ENCODE measurements around the gene ELL2.
"Not testable (repeated sequence)": the region's sequence is repeated elsewhere in the genome, so short reads cannot be mapped to it uniquely, and the experiment has no call there.

ELL2 gene

DNA sequence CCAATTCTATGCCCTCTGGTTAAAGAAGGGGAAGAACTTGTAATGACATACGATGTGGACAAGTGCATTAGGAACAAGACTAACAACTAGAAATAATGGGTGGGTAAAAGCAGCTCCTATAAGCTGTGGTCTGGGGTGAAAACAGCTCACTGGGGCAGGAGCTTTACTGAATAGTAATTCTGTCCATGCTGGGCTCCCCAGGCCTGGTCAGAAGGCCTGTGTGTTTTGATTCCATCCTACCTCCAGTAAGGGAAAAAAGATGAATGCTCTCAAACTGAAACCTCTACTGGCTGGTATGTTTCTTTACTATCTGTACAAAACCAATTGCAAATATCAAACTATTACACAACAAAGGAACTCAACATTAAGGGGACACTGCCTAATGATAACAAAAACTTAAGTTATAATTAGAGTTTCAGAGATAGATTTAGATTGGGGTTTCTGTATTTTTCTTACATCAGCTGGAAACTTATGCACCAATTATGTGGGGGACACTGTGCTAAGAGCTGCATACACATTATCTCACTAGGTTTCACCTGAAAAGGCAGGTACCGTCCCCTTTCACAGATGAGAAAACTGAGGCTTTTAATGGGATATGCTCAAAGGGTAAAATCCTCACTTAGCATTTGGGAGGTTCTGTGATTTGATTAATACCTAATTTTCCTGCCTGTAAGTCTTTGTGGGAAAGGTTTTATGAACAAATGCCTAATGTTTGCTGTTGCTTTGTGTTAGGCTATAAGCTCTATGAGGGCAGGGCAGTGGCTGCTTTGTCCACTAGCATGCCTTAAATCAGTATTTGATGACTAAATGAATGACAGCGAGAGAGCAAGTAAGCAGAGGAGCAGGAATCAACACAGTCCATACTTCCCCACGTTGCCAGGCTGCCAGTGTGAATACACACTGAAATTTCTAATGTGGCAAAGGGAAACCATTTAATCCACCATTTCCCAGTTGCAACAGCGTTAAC is 53.6 kb downstream of the ELL2 start:
- no peak for DNase-seq (ENCODE audit: low spot score)

DNA sequence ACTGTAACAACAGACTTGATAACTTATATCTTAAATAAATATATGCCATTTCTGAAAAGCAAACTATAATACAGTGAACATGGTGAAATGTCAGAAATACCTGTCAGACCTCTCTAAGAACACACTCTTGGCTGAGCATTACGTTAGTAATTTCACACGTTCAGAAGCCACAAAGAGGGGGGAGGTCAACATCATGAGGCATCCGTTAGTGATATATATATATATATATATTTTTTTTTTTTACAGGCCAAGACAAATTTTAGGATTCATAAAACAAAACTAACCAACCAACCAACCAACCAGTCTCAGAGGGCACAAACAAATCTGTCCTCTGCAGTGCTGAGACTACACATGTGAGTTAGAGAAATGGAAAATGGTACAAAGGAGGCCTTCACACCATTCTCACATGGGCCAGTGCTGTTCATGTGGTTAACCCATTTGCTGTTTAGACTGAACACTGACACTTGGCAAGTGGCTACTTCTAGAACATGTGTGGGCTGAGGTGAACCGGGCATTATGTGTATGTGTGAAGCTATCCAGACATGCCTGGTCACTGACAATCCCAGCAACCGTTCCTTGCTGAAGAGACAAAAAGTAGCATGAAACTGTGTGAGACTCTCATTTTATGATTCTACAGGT is 54.5 kb downstream of the ELL2 start:
- DNase-seq (ENCODE audit: low spot score) = no peak

DNA sequence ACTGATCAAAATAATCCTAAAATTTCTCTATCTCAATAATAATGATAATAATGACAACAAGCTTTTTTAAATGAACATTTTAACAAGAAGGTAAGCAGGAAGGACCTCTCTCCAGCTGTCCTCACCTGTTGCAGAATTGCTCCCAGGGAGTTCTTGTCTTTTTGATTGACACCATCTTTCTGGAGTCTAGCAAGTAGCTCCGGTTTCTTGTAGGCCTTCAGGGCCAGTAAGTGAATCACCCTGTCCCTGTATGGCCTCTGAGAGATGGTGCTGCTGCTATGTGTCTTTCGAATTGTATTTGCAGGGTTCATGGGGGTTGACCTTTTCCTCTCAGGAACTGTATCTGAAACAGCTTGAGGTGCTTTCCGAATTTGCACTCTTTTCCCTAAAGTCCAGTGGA is 55.3 kb downstream of the ELL2 start:
- DNase-seq (ENCODE audit: low spot score) = not testable (repeated sequence)

DNA sequence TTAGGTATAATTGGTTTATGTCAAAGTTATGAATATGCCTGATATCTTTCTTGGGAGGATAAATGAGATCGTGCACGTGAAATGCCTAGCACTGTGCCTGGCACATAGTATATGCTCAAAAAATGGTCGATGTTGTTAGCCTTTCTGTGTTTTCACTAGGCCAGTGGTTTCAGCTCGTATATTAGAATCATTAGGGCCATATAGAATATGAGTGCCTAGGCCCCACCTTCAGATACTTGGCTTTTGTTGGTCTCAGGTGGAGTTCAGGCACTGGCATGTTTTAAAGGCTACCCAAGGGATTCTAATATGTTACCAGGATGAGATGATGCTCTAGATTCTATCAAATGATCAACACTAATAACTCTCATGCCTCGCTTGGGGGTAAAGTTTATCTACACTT is 56.8 kb downstream of the ELL2 start:
- DNase-seq (ENCODE audit: low spot score) = no peak

DNA sequence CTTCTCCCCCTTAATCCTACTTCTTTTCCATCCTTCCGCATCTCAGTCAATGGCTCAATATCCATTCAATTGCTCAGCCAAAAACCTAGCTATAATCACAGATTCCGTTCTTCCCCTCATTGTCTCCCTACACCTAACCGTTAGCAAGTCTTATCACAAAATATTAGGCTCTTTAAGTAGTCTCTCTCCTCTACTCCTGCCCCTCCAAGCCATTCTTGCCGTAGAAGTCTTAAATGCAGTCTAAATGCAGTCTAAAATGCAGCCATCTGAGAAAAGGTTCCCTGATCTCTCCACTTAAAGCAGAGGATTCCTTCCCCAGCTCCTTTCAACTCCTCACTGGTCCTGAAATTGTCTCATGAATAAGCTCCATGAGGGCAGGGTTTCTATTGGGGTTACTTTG is 57.8 kb downstream of the ELL2 start:
- no peak for DNase-seq (ENCODE audit: low spot score)

DNA sequence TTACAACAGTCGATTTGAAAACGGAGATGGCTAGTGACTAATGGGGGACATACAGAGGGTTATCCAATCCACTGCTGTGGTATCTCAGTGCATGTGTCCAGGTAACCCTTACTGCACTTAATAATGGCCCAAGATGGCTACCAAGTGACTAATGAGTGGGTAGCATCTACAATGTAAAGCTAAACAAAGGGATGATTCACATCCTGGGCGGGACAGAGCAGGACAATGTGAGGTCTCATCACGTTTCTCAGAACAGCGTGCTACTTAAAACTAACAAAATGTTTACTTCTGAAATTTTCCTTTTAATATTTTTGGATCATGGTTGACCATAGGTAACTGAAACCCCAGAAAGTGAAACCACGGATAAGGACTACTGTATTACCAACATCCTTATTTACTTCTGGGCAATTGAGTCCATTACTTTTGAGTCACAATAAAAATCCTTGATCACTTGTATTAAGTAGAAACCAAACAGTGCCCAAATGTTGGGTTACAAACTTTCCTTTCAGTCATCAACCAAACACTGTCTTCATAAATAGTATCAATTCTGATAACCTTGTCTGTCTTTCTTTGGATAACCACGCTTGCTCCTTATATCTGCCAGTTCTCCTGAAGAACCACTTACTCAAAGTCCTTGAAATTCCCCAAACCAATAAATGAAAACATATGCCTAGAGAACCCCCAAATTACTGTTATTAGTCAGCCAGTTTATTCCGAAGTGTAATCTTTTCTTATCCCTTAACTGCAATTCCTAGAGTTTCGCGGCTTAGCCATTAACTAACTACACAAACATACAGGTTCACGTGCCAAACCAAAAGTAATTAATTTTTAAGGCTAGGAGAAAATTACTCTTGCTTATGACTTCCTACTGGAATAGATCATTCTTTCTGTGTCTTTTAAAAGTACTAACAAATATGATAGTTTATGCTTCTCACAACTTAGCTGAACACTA is 59.7 kb downstream of the ELL2 start:
- no peak for DNase-seq (ENCODE audit: low spot score)

DNA sequence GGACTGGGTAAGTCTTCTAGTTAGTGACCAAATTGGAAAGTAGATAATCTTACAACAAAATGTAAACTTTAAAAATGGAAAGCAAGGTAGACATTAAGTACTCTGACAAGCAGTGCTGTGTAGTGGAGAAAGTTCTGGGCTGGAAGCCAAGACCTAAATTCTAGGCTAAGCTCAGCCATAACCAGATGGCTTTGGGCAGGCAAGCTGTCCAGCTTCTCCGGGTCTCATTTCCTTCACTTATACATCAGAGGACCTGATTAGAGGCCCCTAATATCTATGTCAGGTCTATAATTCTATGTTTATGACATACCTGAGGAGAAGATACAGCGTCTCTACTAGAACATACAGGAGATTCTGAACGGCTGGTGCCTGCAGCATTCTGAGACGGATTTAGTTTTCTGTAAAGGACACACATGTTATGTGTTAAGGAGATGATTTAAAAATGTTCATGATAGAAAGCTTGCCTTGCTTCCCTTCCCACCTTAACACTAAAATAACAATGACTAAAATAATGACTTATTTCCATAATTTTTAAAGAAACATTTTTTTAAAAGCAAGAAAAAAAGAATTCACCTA is 61.2 kb downstream of the ELL2 start:
- peak; percentile 59 for DNase-seq (ENCODE audit: low spot score)

DNA sequence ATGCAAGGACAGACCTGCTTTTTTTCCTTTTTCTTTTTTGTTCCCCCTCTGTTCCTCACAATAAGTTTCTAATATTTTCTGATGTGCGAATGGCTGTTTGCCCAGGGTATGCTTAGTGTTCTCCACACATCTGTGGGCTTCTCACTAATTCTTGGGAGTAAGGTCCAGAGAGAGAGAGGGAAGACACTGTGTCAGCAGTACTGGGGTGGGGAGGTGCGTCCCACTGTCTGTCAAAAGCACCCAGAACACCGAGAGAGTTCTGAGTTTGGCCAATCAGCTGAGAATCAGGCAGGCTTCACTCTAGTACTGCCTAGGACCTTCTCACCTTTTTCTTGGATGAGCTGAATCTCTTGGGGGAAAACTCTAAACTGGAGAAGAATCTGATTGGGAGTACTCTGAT is 61.8 kb downstream of the ELL2 start:
- DNase-seq (ENCODE audit: low spot score) = no peak

DNA sequence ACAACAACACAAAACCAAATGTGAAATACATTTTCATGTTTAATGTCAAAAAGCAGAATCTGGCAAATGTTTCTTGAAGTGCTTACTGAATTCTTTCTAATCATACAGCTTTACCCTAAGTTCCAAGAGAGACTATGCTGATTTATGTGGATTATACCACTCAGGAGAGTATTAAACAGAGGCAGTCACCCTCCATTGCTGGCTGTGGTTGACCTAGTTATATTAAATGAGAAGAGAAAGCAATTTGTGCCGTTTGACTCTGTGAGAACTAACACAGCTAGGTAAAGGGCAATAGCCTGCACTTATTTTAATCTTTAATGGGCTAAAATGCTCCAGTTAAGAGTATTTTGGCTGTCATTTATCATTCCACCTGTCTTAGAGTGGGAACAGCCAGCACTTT is 62.6 kb downstream of the ELL2 start:
- no peak for DNase-seq (ENCODE audit: low spot score)

DNA sequence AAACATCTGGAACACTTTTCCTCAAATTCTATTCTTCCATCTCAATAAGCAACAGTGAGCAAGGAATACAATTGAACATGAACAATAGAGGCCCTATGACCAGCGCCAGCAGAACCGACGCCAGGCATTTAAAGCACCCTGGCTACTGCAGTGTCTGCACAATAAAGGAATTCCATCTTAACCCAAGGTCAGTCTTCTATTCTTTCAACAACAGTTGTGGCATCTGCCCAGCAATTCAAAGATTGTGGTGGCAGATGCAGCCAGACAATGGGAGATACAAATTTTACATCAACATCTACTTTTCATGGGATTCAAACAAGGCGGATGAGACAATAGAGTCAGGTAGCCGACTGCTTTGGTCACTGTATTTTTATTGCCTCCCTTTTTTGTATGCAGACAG is 65.9 kb downstream of the ELL2 start:
- DNase-seq (ENCODE audit: low spot score) = no peak

DNA sequence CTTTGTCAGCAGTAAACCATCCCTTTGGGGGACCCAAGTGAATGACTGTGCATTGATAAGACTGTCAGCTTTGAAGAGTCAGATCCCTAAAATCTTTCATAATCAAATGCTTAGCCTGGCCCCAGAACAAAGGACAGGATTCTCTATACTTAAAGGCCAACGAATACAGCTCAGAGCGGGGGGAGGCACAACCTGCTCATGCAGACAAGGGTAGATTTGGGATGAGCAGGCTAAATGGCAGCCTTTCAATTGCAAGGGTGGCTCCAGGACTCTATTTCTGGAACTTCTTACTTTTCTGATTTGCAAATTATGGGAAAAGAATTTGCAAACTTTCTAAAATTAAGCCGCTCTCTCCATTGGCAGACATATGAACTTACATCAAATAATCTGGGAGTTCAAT is 66.4 kb downstream of the ELL2 start:
- DNase-seq (ENCODE audit: low spot score) = no peak

DNA sequence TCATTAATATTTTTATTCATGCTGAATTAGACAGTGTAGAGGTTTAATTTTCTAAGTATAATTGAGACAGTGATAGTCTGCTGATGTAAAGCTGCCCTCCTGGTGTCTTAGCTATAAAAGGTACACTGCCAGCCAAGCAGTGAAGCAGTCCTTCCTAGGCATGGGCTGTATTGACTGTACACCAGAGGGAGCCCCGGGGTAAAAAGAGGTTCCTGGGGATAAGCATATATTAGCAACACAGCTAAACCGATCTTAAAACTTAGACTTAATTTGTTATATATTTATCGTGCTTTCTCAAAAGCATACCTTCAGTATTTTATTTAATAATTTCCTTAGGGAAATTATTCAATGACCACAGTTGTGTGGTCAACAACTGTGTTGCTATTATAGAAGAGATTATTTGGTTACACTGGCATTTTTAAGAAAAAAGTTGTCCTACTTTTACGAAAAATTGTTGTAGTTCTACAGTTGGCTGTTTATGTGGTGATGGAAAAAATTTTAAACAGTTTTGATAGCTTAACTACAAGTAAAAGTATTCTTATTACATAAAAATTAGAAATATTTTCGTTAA is 68.8 kb downstream of the ELL2 start:
- peak; percentile 37 for DNase-seq (ENCODE audit: low spot score)

DNA sequence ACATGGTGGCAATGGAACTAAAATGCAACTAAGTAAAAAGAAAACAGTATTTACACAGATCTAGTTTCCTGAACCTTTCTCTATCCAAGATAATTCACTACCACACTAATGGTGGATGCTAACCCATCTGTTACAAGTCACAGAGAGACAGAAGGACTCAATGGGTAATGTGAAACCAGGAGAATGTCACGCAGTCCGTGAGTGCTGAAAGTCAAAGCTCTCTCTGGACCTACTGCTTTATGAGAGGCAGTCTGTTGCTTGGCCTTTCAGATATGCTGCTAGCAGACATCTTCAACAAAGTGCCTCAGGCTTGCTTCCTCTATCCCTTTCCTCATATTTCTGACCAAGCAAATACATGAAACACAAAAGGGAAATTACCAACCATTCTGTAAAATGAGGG is 70.2 kb downstream of the ELL2 start:
- no peak for DNase-seq (ENCODE audit: low spot score)

DNA sequence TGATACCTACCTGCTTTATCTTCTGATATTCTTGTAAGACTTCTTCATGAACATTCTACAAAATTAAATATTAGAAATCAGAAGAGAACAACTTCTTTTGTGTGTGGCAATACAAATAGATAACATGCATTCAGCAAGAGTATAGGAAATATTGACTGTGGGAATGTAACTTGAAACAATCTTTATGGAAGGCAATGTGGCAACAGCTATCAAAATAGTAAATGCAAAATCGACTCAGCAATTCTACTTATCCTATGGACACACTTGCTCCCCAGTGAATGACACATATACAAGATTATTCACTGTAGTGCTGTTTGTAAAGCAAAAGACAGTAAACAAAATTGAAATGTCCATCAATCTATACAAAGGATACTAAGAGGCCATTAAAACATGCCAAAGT is 72.6 kb downstream of the ELL2 start:
- no peak for DNase-seq (ENCODE audit: low spot score)

DNA sequence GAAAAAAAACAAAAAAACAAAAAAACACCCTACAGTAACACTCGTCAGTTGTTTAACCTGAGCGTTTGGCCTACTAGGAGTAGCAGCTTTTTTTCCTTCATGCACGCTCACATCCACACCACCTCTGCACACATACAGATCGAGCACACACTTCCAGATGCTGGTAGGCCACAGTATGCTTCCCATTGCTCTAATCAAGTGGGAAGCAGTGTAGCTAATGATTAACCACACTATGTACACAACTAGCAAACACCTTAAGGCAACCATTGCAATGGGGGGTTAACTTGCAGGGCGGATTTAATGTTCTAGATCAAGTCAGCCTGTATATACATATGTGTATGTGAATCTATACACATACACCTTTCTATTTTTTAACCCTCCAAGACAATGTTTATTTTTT is 73.7 kb downstream of the ELL2 start:
- DNase-seq (ENCODE audit: low spot score) = no peak

DNA sequence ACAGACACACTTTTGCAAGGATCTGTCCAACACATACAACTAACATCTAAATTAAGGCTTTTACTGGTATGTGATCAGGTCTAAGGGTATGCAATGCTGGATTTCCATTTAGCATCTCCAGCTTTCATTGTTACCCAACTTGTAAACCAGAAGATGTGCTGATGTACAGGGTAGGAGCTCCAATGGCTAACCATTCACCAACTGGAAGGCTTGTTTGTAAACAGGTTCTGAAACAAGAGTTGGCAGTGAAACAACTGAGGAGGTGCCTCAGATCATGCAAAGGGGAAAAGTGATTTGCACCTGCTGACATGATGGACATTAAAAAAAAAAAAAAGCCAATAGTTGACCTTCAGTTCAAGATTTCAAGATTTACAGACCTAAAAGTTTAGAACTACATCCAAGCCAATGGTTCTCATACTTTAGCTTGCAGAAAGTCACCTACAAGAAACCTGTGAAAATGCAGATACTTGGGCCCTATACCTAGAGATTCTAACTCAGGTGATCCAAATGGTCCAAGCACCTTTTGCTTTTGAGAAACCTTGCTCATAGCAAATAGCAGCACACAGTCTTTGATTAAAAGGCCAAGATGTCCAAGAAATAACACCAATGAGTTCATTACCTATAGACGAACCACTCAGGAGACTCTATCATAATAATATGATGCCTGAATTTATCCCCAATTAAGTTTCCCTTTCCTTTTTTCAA is 75.2 kb downstream of the ELL2 start:
- DNase-seq (ENCODE audit: low spot score) = no peak

DNA sequence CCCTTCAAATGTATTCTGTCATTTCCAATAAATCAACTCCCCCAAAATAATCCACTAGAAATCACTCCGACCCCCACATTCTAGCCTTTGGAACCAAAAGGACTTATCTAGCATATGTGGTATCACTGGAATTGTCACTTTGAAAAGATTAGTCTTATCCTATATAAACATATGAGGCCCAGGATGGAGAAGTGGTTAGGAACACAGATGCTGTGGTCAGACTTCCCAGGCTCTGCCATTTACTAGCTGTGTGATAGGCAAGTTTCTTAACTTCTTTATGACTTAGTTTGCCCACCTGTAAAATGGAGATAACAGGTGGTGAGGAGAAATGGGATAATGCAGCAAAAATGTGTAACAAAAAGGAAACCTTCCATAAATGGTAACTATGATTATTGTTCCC is 77.1 kb downstream of the ELL2 start:
- no peak for DNase-seq (ENCODE audit: low spot score)

DNA sequence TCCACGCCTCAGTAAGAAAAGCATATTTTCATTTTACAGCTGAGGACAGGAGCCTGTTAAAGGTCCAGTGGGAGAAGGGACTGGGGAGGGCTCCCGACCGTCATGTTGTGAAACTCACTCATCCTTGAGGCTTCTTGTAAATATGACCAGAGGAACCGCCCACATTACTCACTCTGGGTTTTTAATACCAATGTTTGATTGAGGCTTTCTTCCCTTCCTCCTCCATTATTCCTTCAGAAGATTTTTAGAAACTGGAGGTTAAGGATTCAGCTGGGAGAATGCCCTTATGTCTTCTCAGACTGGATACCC is 77.7 kb downstream of the ELL2 start:
- DNase-seq (ENCODE audit: low spot score) = peak; percentile 44

DNA sequence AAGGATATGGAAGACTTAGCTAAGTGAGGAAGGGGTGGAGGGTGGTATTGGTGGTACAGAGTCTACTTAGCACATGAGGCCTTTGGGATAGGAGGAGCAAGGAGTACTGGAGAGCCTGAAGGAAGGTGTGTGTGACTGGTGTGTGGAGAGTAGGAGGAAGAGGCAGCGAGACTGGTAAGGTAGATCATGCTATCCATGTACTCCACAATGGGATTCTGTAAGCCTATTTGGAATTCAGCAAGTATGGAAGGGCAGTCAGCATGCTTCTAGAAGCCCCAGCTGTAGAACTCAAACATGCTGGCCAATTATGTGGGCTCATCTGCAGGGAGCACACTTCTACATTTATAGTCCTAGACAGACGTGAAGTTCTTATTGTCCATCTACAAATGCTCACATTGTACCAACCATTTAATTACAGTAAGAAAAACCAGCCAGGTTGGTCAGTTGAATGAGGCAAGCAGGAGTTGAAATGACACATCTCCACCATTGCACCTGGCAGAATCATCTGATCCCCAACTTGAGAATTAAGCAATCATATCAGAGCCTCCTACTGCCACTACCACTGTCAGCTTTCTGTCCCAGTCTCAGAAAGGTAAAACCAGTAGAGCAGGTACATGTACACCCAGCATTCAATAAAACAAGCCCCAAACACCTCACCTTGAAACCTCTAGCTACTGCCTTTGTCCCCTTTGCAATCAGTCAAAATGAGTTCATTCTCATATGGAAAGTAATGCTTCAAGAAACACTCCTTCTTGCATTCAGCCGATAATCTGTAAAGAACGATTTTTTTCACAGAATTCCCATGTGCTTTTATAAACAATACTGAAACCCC is 78.2 kb downstream of the ELL2 start:
- no peak for DNase-seq (ENCODE audit: low spot score)

DNA sequence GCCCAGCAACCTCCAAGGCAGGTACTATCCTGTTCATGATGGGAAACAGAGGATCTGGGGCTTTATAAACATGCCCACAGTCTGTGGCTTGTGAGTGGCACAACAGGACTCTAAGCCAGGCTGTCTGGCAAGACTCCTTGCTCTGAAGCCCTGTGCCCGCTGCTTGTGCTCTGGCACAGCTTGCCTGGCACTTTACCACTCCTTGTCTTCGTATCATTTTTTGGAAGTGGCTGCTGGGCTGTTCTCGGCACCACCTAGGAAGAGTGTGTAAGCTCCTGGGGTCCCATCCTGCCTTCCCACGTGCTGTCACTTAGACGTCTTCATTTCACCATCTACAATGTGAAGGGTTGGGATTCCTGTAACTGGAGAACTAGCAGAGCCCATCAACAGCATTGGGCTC is 79.8 kb downstream of the ELL2 start:
- no peak for DNase-seq (ENCODE audit: low spot score)

Measured in GM03348 (cell line).